HUES48 (cell line): Measurements from ENCODE around the gene CAPN10.

ENCODE experiments used
- H3K27ac ChIP-seq: one replicate; pipeline ENCODE4 v1.7.0; 2013; ENCODE audit warnings: low read depth, low read length, inconsistent platforms
- H3K27me3 ChIP-seq: 2 replicates; pipeline ENCODE4 v1.6.1; 2013; ENCODE audit warnings: mild to moderate bottlenecking, low read length; ENCODE audit not compliant: control insufficient read depth, insufficient read depth
- H3K36me3 ChIP-seq: 2 replicates; pipeline ENCODE4 v1.6.1; 2013; ENCODE audit warnings: low read length; ENCODE audit not compliant: control insufficient read depth, insufficient read depth
- H3K4me1 ChIP-seq: 2 replicates; pipeline ENCODE4 v1.6.1; 2013; ENCODE audit warnings: mild to moderate bottlenecking, low read length; ENCODE audit not compliant: control insufficient read depth, insufficient read depth
- H3K4me3 ChIP-seq: 2 replicates; pipeline ENCODE4 v1.5.1; 2013; ENCODE audit warnings: mild to moderate bottlenecking, low read depth, low read length
- H3K9ac ChIP-seq: 2 replicates; pipeline ENCODE4 v1.6.1; 2013; ENCODE audit warnings: mild to moderate bottlenecking, low read depth, low read length, moderate library complexity
- H3K9me3 ChIP-seq: 2 replicates; pipeline ENCODE4 v1.6.1; 2013; ENCODE audit warnings: low read length; ENCODE audit not compliant: control insufficient read depth, insufficient read depth

The CAPN10 gene

GRCh38 chr2:240601061-240601830 lies 14.7 kb downstream of the CAPN10 start:
- no peak overlapping the region for H3K27ac ChIP-seq
- no peak overlapping the region for H3K9ac ChIP-seq
- no peaks in the 10 kb centered on the region for H3K27me3 ChIP-seq
- H3K4me1 ChIP-seq = no peaks in the 10 kb centered on the region
- peaks cover 30% of the 10 kb centered on the region for H3K36me3 ChIP-seq
- H3K9me3 ChIP-seq = no peaks in the 10 kb centered on the region
- no peak overlapping the region for H3K4me3 ChIP-seq

- no peak overlapping the region for H3K27ac ChIP-seq
- H3K36me3 ChIP-seq = peaks cover 26% of the 10 kb centered on the region
Observed at GRCh38 chr2:240601831-240602160, 15.3 kb downstream of the CAPN10 start.

GRCh38 chr2:240602266-240603050 lies 15.9 kb downstream of the CAPN10 start:
- Histone ChIP-seq H3K4me1 (no peaks in the 10 kb centered on the region), H3K27ac (no peak overlapping the region), H3K27me3 (no peaks in the 10 kb centered on the region), H3K9ac (no peak overlapping the region), H3K36me3 (peaks cover 26% of the 10 kb centered on the region), H3K4me3 (no peak overlapping the region), H3K9me3 (no peaks in the 10 kb centered on the region)

More at GRCh38 chr2:240601831-240602160, 15.3 kb downstream of the CAPN10 start:
- Histone ChIP-seq H3K9ac (no peak overlapping the region), H3K27me3 (no peaks in the 10 kb centered on the region), H3K4me1 (no peaks in the 10 kb centered on the region), H3K9me3 (no peaks in the 10 kb centered on the region), H3K4me3 (no peak overlapping the region)

- peaks cover 19% of the 10 kb centered on the region; the same call in 1 of the 2 replicates for H3K36me3 ChIP-seq
- H3K9ac ChIP-seq = no peak overlapping the region
- no peak overlapping the region for H3K4me3 ChIP-seq
- H3K4me1 ChIP-seq = no peaks in the 10 kb centered on the region
- no peak overlapping the region for H3K27ac ChIP-seq
- no peaks in the 10 kb centered on the region for H3K27me3 ChIP-seq
- H3K9me3 ChIP-seq = no peaks in the 10 kb centered on the region
Observed at GRCh38 chr2:240603081-240603835, 16.7 kb downstream of the CAPN10 start.

- H3K4me3 ChIP-seq = no peak overlapping the region
- no peak overlapping the region for H3K27ac ChIP-seq
- H3K9ac ChIP-seq = no peak overlapping the region
- no peaks in the 10 kb centered on the region for H3K4me1 ChIP-seq
- H3K9me3 ChIP-seq = no peaks in the 10 kb centered on the region
- H3K36me3 ChIP-seq = peaks cover 14% of the 10 kb centered on the region; the same call in 1 of the 2 replicates
- H3K27me3 ChIP-seq = no peaks in the 10 kb centered on the region
Observed at GRCh38 chr2:240603846-240604245, 17.3 kb downstream of the CAPN10 start.

GRCh38 chr2:240604291-240604938 lies 17.9 kb downstream of the CAPN10 start:
- no peak overlapping the region for H3K4me3 ChIP-seq
- no peak overlapping the region for H3K9ac ChIP-seq
- no peaks in the 10 kb centered on the region for H3K9me3 ChIP-seq
- no peaks in the 10 kb centered on the region for H3K4me1 ChIP-seq
- peaks cover 9% of the 10 kb centered on the region; the same call in 1 of the 2 replicates for H3K36me3 ChIP-seq
- H3K27me3 ChIP-seq = no peaks in the 10 kb centered on the region
- no peak overlapping the region for H3K27ac ChIP-seq

- Histone ChIP-seq H3K36me3 (0 out of 2 replicates have a peak, but pooled peaks cover 1% of the 10 kb centered on the region), H3K27ac (no peak overlapping the region), H3K4me3 (no peak overlapping the region), H3K4me1 (no peaks in the 10 kb centered on the region), H3K9me3 (no peaks in the 10 kb centered on the region), H3K27me3 (no peaks in the 10 kb centered on the region), H3K9ac (no peak overlapping the region)
Observed at GRCh38 chr2:240604939-240605716, 18.6 kb downstream of the CAPN10 start.

GRCh38 chr2:240605867-240606743 lies 19.6 kb downstream of the CAPN10 start:
- H3K9me3 ChIP-seq = no peaks in the 10 kb centered on the region
- no peak overlapping the region for H3K27ac ChIP-seq

GRCh38 chr2:240611601-240612210 lies 25.2 kb downstream of the CAPN10 start:
- no peaks in the 10 kb centered on the region for H3K36me3 ChIP-seq
- no peak overlapping the region for H3K4me3 ChIP-seq
- no peaks in the 10 kb centered on the region for H3K27me3 ChIP-seq
- peaks cover 18% of the 10 kb centered on the region for H3K9me3 ChIP-seq
- H3K9ac ChIP-seq = no peak overlapping the region
- no peak overlapping the region for H3K27ac ChIP-seq
- H3K4me1 ChIP-seq = no peaks in the 10 kb centered on the region

More at GRCh38 chr2:240605867-240606743, 19.6 kb downstream of the CAPN10 start:
- no peaks in the 10 kb centered on the region for H3K4me1 ChIP-seq
- H3K27me3 ChIP-seq = no peaks in the 10 kb centered on the region
- no peak overlapping the region for H3K9ac ChIP-seq
- no peak overlapping the region for H3K4me3 ChIP-seq
- no peaks in the 10 kb centered on the region for H3K36me3 ChIP-seq
